MM.1S (cell line): Measurements from ENCODE around the gene CACNB4.

ENCODE experiments used
- DNase-seq: peaks from one replicate; pipeline ENCODE4 v3.0.0-alpha.2; 2015
- H2AFZ ChIP-seq: fragments of 300-600 bp; sonication (generic); 2 replicates; pipeline ENCODE4 v1.6.0; 2016; ENCODE audit warnings: antibody characterized with exemption, low read length
- H3F3A ChIP-seq: fragments of 300-600 bp; sonication (generic); 2 replicates; pipeline ENCODE4 v1.6.1; 2016; ENCODE audit warnings: mild to moderate bottlenecking, antibody characterized with exemption, low read length, moderate library complexity, mixed read lengths; ENCODE audit not compliant: insufficient read depth
- H3K27ac ChIP-seq: fragments of 300-600 bp; sonication (generic); 2 replicates; pipeline ENCODE4 v1.5.1; 2016; ENCODE audit warnings: mild to moderate bottlenecking, low read length
- H3K27me3 ChIP-seq: fragments of 300-600 bp; sonication (generic); replicated peaks from 2 replicates; pipeline ENCODE4 v1.6.0; 2016; ENCODE audit warnings: low read length; ENCODE audit not compliant: insufficient read depth
- H3K36me3 ChIP-seq: fragments of 300-600 bp; sonication (generic); replicated peaks from 2 replicates; pipeline ENCODE4 v1.6.1; 2016; ENCODE audit warnings: mild to moderate bottlenecking, low read length, mixed read lengths; ENCODE audit not compliant: insufficient read depth
- H3K4me1 ChIP-seq: fragments of 300-600 bp; sonication (generic); 2 replicates; pipeline ENCODE4 v1.6.1; 2016; ENCODE audit warnings: low read length, mixed read lengths
- H3K4me2 ChIP-seq: fragments of 300-600 bp; sonication (generic); 2 replicates; pipeline ENCODE4 v1.6.0; 2016; ENCODE audit warnings: low read depth, low read length
- H3K4me3 ChIP-seq: fragments of 300-600 bp; sonication (generic); 2 replicates; pipeline ENCODE4 v1.5.1; 2016; ENCODE audit warnings: low read length, mixed read lengths
- H3K79me2 ChIP-seq: fragments of 300-600 bp; sonication (generic); 2 replicates; pipeline ENCODE4 v1.6.1; 2016; ENCODE audit warnings: mixed run types, low read length, mixed read lengths
- H3K9ac ChIP-seq: fragments of 300-600 bp; sonication (generic); 2 replicates; pipeline ENCODE4 v1.6.1; 2016; ENCODE audit warnings: low read length, mixed read lengths
- H3K9me2 ChIP-seq: fragments of 300-600 bp; sonication (generic); replicated peaks from 2 replicates; pipeline ENCODE4 v1.6.1; 2016; ENCODE audit warnings: mild to moderate bottlenecking, low read length, mixed read lengths; ENCODE audit not compliant: insufficient read depth
- H3K9me3 ChIP-seq: fragments of 300-600 bp; sonication (generic); replicated peaks from 2 replicates; pipeline ENCODE4 v1.6.1; 2016; ENCODE audit warnings: mild to moderate bottlenecking, low read length, mixed read lengths; ENCODE audit not compliant: insufficient read depth
- H4K20me1 ChIP-seq: fragments of 300-600 bp; sonication (generic); 2 replicates; pipeline ENCODE4 v1.6.1; 2016; ENCODE audit warnings: mild to moderate bottlenecking, low read length, moderate library complexity, mixed read lengths; ENCODE audit not compliant: insufficient read depth
- CTCF ChIP-seq: fragments of 300-600 bp; sonication (generic); IDR thresholded peaks from 2 replicates; pipeline ENCODE4 v1.5.1; 2016; ENCODE audit warnings: antibody characterized with exemption, low read length, mixed read lengths
- EZH2 ChIP-seq: fragments of 300-600 bp; sonication (generic); optimal IDR thresholded peaks from 2 replicates; pipeline ENCODE3; 2017; ENCODE audit warnings: low read depth, mild to moderate bottlenecking, antibody characterized with exemption, low read length, mixed read lengths
- EZH2phosphoT487 ChIP-seq: fragments of 300-600 bp; sonication (generic); IDR thresholded peaks from 2 replicates; pipeline ENCODE4 v1.6.1; 2018; ENCODE audit warnings: antibody characterized with exemption, low read length

Gene CACNB4

GRCh38 chr2:151808258-151809072, 290.4 kb downstream of the CACNB4 start:
- no peaks in the 10 kb centered on the region for H3K27me3 ChIP-seq
- peaks cover 24% of the 10 kb centered on the region for H3K36me3 ChIP-seq
- DNase-seq: peak; percentile 52

GRCh38 chr2:151805961-151806360, 292.9 kb downstream of the CACNB4 start:
- no peak overlapping the region for H3K4me2 ChIP-seq
- no peaks in the 10 kb centered on the region for H3K9me2 ChIP-seq
- H3K9me3 ChIP-seq: no peaks in the 10 kb centered on the region
- H3F3A ChIP-seq: peaks cover 16% of the 10 kb centered on the region; the same call in 1 of the 2 replicates
- TF ChIP-seq CTCF (no peak), EZH2phosphoT487 (no peak), EZH2 (no peak)
- H3K27me3 ChIP-seq: no peaks in the 10 kb centered on the region
- H3K4me3 ChIP-seq: no peak overlapping the region
- no peak overlapping the region for H3K9ac ChIP-seq
- no peaks in the 10 kb centered on the region for H4K20me1 ChIP-seq
- H2AFZ ChIP-seq: no peak overlapping the region
- no peak for DNase-seq
- peaks cover 11% of the 10 kb centered on the region; the same call in 1 of the 2 replicates for H3K36me3 ChIP-seq
- H3K4me1 ChIP-seq: peaks cover 14% of the 10 kb centered on the region
- H3K27ac ChIP-seq: no peak overlapping the region
- no peaks in the 10 kb centered on the region for H3K79me2 ChIP-seq

More at GRCh38 chr2:151808258-151809072, 290.4 kb downstream of the CACNB4 start:
- H3K27ac ChIP-seq: peak overlapping the region; percentile 1; the same call in 1 of the 2 replicates
- TF ChIP-seq EZH2phosphoT487 (no peak), CTCF (peak; percentile 52)
- no peaks in the 10 kb centered on the region for H3K9me3 ChIP-seq
- H3F3A ChIP-seq: peaks cover 16% of the 10 kb centered on the region; the same call in 1 of the 2 replicates
- H3K4me3 ChIP-seq: no peak overlapping the region
- H3K9me2 ChIP-seq: no peaks in the 10 kb centered on the region
- no peaks in the 10 kb centered on the region for H3K79me2 ChIP-seq
- H3K4me2 ChIP-seq: no peak overlapping the region
- no peak overlapping the region for H2AFZ ChIP-seq
- H3K4me1 ChIP-seq: peaks cover 14% of the 10 kb centered on the region
- H3K9ac ChIP-seq: no peak overlapping the region
- H4K20me1 ChIP-seq: no peaks in the 10 kb centered on the region

DNA sequence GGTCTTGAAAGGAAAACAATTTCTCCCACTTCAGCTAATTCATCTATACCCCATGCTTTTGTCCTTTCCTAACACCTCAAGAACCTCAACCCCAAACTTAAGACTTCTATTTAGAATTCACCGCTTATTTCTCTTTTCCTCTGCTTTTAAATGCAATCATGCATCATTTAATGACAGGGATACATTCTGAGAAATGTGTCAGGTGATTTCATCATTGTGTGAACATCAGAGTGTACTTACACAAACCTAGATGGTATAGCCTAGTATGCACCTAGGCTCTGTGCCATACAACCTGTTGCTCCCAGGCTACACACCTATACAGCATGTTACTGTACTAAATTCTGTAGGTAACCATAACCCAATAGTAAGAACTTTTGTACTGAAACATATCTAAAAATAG, 293.5 kb downstream of the CACNB4 start:
- no peak overlapping the region for H3K4me2 ChIP-seq
- no peak for TF ChIP-seq EZH2phosphoT487
- no peak for TF ChIP-seq EZH2
- TF ChIP-seq CTCF: no peak

More for the DNA sequence above, 293.5 kb downstream of the CACNB4 start:
- Histone ChIP-seq H3F3A (peaks cover 16% of the 10 kb centered on the region; the same call in 1 of the 2 replicates), H2AFZ (no peak overlapping the region), H3K9me3 (no peaks in the 10 kb centered on the region), H3K27me3 (no peaks in the 10 kb centered on the region), H4K20me1 (no peaks in the 10 kb centered on the region), H3K4me3 (no peak overlapping the region), H3K9ac (no peak overlapping the region), H3K4me1 (peaks cover 14% of the 10 kb centered on the region), H3K79me2 (no peaks in the 10 kb centered on the region), H3K9me2 (no peaks in the 10 kb centered on the region), H3K27ac (no peak overlapping the region), H3K36me3 (peaks cover 5% of the 10 kb centered on the region; the same call in 1 of the 2 replicates)
- no peak for DNase-seq
